Endothelial cell of umbilical vein (primary cell): ENCODE measurements around the gene UGGT2.

ENCODE experiments used
- EZH2 ChIP-seq: IDR thresholded peaks from 2 replicates; pipeline ENCODE4 v1.6.1; 2012; ENCODE audit warnings: borderline replicate concordance, low read depth, mild to moderate bottlenecking, moderate library complexity, low read length, inconsistent platforms; ENCODE audit not compliant: severe bottlenecking
- MYC ChIP-seq: IDR thresholded peaks from one replicate; pipeline ENCODE4 v1.6.1; 2011; ENCODE audit warnings: mild to moderate bottlenecking, low read depth, low read length
- POLR2AphosphoS5 ChIP-seq: IDR thresholded peaks from 2 replicates; pipeline ENCODE4 v1.6.1; 2012; ENCODE audit warnings: low read depth, mild to moderate bottlenecking, control low read depth, low read length, moderate library complexity; ENCODE audit not compliant: insufficient read depth
- TF ChIP-seq, protein P1 (sequence below), 2 donors: IDR thresholded peaks; 1 replicate in 1 of 2; 2 replicates in 1 of 2; pipeline ENCODE4 v1.5.1; 2011; ENCODE audit warnings: low read length in 2 of 2, mild to moderate bottlenecking in 2 of 2, moderate library complexity in 2 of 2, control low read depth in 1 of 2, inconsistent platforms in 1 of 2, low read depth in 1 of 2; ENCODE audit not compliant: insufficient read depth in 1 of 2; ENCODE audit errors: extremely low read depth in 1 of 2

GRCh38 chr13:95841894-95842293 lies 211.3 kb downstream of the UGGT2 start:
- no peak for TF ChIP-seq MYC
- TF ChIP-seq, protein P1, sequence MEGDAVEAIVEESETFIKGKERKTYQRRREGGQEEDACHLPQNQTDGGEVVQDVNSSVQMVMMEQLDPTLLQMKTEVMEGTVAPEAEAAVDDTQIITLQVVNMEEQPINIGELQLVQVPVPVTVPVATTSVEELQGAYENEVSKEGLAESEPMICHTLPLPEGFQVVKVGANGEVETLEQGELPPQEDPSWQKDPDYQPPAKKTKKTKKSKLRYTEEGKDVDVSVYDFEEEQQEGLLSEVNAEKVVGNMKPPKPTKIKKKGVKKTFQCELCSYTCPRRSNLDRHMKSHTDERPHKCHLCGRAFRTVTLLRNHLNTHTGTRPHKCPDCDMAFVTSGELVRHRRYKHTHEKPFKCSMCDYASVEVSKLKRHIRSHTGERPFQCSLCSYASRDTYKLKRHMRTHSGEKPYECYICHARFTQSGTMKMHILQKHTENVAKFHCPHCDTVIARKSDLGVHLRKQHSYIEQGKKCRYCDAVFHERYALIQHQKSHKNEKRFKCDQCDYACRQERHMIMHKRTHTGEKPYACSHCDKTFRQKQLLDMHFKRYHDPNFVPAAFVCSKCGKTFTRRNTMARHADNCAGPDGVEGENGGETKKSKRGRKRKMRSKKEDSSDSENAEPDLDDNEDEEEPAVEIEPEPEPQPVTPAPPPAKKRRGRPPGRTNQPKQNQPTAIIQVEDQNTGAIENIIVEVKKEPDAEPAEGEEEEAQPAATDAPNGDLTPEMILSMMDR (IDR thresholded peaks at IDR 0.05; ENCODE audit: extremely low read depth in 1 of 2, insufficient read depth in 1 of 2, low read depth in 1 of 2, low read length in 2 of 2) = no peak
- no peak for TF ChIP-seq POLR2AphosphoS5
- no peak for TF ChIP-seq EZH2
